ENCODE results near the gene VPS13D. TPM values are rescaled to one million over a fixed set of nuclear protein-coding genes. Genes with fewer than 3 reads are reported as not detected.

The VPS13D gene
- total and polyA plus RNA-seq, 10 of the 15 experiments (the other 5 are each of a cell fraction or from before 2014, with no cell fraction given), result 1.4 to 16.9 (median 8.5) TPM

GRCh38 chr1:12204140-12204539, 25.7 kb upstream of the VPS13D start:
- H3K4me1 ChIP-seq (ENCODE audit: control insufficient read depth, insufficient read depth, low read length), result peaks cover 46% of the 10 kb centered on the region
- H3K36me3 ChIP-seq (ENCODE audit: control insufficient read depth in 2 of 2, insufficient read depth in 2 of 2, low read length in 1 of 2), result peaks cover 16 to 32% of the 10 kb centered on the region in 2 experiments; a peak in 3 of 4 replicates
- no peaks in the 10 kb centered on the region for H3K9me3 ChIP-seq (replicated peaks; ENCODE audit: control insufficient read depth, insufficient read depth, low read length)
- no peak overlapping the region for H2AFZ ChIP-seq (ENCODE audit: control insufficient read depth, low read depth, low read length)
- ATAC-seq (peak; percentile 20), DNase-seq (ENCODE audit: low read depth, low spot score) (no peak), FAIRE-seq (no peak)
- no peaks in the 10 kb centered on the region for H3K27me3 ChIP-seq (replicated peaks in 1 of 2; ENCODE audit: control insufficient read depth in 2 of 2, insufficient read depth in 2 of 2, low read length in 1 of 2)
- no peaks in the 10 kb centered on the region for H4K20me1 ChIP-seq (ENCODE audit: control insufficient read depth, insufficient read depth)
- no TSS peak for BruUV-seq (replicated peaks)
- peak overlapping the region; percentile 41 for H3K27ac ChIP-seq (ENCODE audit: control insufficient read depth, insufficient read depth)
- ChIA-PET RAD21 (ENCODE audit: unreplicated experiment) (interaction anchor here (0.6 to 12.7 kb wide), 5 partner anchors 35 to 79 kb away, joined by 3 to 116 read pairs (median 8); no protein-coding TSS in a partner anchor), SMC1A (ENCODE audit: uncharacterized antibody, unreplicated experiment) (interaction anchor here (1.4 to 16.0 kb wide), 3 partner anchors 30 to 80 kb away, joined by 4 to 191 read pairs (median 15); no protein-coding TSS in a partner anchor), POLR2A (interaction anchor here (0.6 to 6.0 kb wide), 3 partner anchors 14 to 69 kb away, joined by 3 to 53 read pairs (median 3); no protein-coding TSS in a partner anchor), CTCF (interaction anchor here (0.9 to 8.5 kb wide), 3 partner anchors 40 to 79 kb away, joined by 3 to 104 read pairs (median 5); no protein-coding TSS in a partner anchor)
- 8% methylated on average over 5 of the region's 7 CpGs for WGBS (ENCODE audit: insufficient coverage, insufficient replicate concordance, low lambda C conversion rate, missing lambda C conversion rate)
- in situ Hi-C loops (cut with MboI), result no loop called here
- H3K4me3 ChIP-seq, result no peak overlapping the region
- intact Hi-C loops (cut with micrococcal nuclease; ENCODE audit: unreplicated experiment), result loop anchor here (10.0 kb wide), 1 partner anchor 219 kb away; the partner anchor contains the start of gene MFN2
- no peaks in the 10 kb centered on the region for H3K79me2 ChIP-seq (ENCODE audit: control insufficient read depth, insufficient read depth, low read length)
- H3K9ac ChIP-seq (ENCODE audit: control insufficient read depth, insufficient read depth, low read length), result no peak overlapping the region
- peak overlapping the region; percentile 41; the same call in 1 of the 2 replicates for H3K4me2 ChIP-seq (ENCODE audit: control insufficient read depth, insufficient read depth)
- TF ChIP-seq POU2F2 (IDR thresholded peaks at IDR 0.05; ENCODE audit: borderline replicate concordance, low read depth, low read length) (peak; percentile 90; the same call in 1 of the 3 replicates), CREB1 (IDR thresholded peaks at IDR 0.05; ENCODE audit: low read depth) (0 out of 2 replicates have a peak, but pooled peaks have one; percentile 17), YBX1 (IDR thresholded peaks at IDR 0.05) (no peak), NRF1 (conservative IDR thresholded peaks at IDR 0.05; ENCODE audit: low read depth, low read length) (no peak), MTA3 (IDR thresholded peaks at IDR 0.05; ENCODE audit: borderline replicate concordance, low read length) (no peak), SP1 (IDR thresholded peaks at IDR 0.05; ENCODE audit: low read depth, low read length) (no peak), HDGF (IDR thresholded peaks at IDR 0.05) (peak; percentile 77; the same call in 1 of the 2 replicates), YY1 (IDR thresholded peaks at IDR 0.05; ENCODE audit: low read depth, low read length) (0 out of 2 replicates have a peak, but pooled peaks have one; percentile 24), BMI1 (IDR thresholded peaks at IDR 0.05; ENCODE audit: borderline replicate concordance) (no peak), NBN (IDR thresholded peaks at IDR 0.05) (no peak), ESRRA (IDR thresholded peaks at IDR 0.05; ENCODE audit: low read length) (no peak), BRCA1 (IDR thresholded peaks at IDR 0.05; ENCODE audit: low read depth, low read length) (no peak), ZNF592 (IDR thresholded peaks at IDR 0.05) (no peak), PAX5 (IDR thresholded peaks at IDR 0.05; ENCODE audit: borderline replicate concordance, low read depth, low read length) (0 out of 2 replicates have a peak, but pooled peaks have one; percentile 14), KLF5 (IDR thresholded peaks at IDR 0.05; ENCODE audit: partially characterized antibody) (no peak), EGR1 (IDR thresholded peaks at IDR 0.05; ENCODE audit: borderline replicate concordance in 1 of 2, low read depth in 2 of 2, low read length in 2 of 2) (peak in 1 of 2 experiments; percentile 98; a peak in 2 of 3 replicates), IKZF1 (conservative IDR thresholded peaks at IDR 0.05) (peak; percentile 70; the same call in 1 of the 2 replicates), MTA2 (IDR thresholded peaks at IDR 0.05; ENCODE audit: low read depth) (peak; percentile 72), RAD21 (IDR thresholded peaks at IDR 0.05; ENCODE audit: insufficient read depth, low read depth, low read length) (no peak), SPI1 (IDR thresholded peaks at IDR 0.05; ENCODE audit: borderline replicate concordance, insufficient read depth, low read depth, low read length) (no peak), ATF7 (IDR thresholded peaks at IDR 0.05; ENCODE audit: low read depth) (peak; percentile 56), SMC3 (IDR thresholded peaks at IDR 0.05; ENCODE audit: borderline replicate concordance, low read length) (no peak), CEBPB (IDR thresholded peaks at IDR 0.05; ENCODE audit: borderline replicate concordance in 1 of 2, low read depth in 2 of 2, low read length in 2 of 2) (no peak), NR2F1 (conservative IDR thresholded peaks at IDR 0.05) (peak; percentile 73)
